Upper lobe of right lung (tissue), 1 donor: Measurements from ENCODE around the gene QSOX2. TPM values are rescaled to one million over a fixed set of nuclear protein-coding genes. Genes with fewer than 3 reads are reported as not detected.

ENCODE experiments used
- ATAC-seq: fragments of 200-7000 bp; cut with Tn5 transposase; one replicate; pipeline ENCODE4 v1.9.1; 2020; ENCODE audit warnings: mild to moderate bottlenecking, moderate library complexity
- DNase-seq: peaks from one replicate; pipeline ENCODE4 v3.0.0-alpha.2; 2020
- H3K27ac ChIP-seq: fragments of 200-600 bp; one replicate; pipeline ENCODE4 v1.8.0; 2022
- H3K27me3 ChIP-seq: fragments of 200-600 bp; one replicate; pipeline ENCODE4 v1.8.0; 2022; ENCODE audit warnings: mild to moderate bottlenecking
- H3K36me3 ChIP-seq: fragments of 200-600 bp; one replicate; pipeline ENCODE4 v1.8.0; 2022
- H3K4me1 ChIP-seq: fragments of 200-600 bp; one replicate; pipeline ENCODE4 v1.8.0; 2022
- H3K4me3 ChIP-seq: fragments of 200-600 bp; one replicate; pipeline ENCODE4 v1.8.0; 2022; ENCODE audit warnings: mild to moderate bottlenecking
- H3K9me3 ChIP-seq: fragments of 200-600 bp; one replicate; pipeline ENCODE4 v1.8.0; 2022
- intact Hi-C: fragments of 100-400 bp; cut with DNase I; formaldehyde crosslinking; loops from one replicate; pipeline ENCODE4 v1.11.0; 2022
- total RNA-seq: library from RNA; stranded (reverse); fragmentation: NEBNext Ultra II Directional; extraction: Animal tissue kit (Norgen Biotek cat#: 25700); gene quantifications from one replicate; pipeline ENCODE4 v1.2.1, GENCODE V29; 2021
- TF ChIP-seq, protein P1 (sequence below): fragments of 200-600 bp; IDR thresholded peaks from one replicate; pipeline ENCODE4 v1.8.0; 2022; ENCODE audit warnings: antibody characterized with exemption
- donor health status: DM: no; HTN: yes; CAD: no; lungs with severe emphysema.

QSOX2 gene
- total RNA-seq, 1 donor from 2014 or later: 13.1 TPM

DNA sequence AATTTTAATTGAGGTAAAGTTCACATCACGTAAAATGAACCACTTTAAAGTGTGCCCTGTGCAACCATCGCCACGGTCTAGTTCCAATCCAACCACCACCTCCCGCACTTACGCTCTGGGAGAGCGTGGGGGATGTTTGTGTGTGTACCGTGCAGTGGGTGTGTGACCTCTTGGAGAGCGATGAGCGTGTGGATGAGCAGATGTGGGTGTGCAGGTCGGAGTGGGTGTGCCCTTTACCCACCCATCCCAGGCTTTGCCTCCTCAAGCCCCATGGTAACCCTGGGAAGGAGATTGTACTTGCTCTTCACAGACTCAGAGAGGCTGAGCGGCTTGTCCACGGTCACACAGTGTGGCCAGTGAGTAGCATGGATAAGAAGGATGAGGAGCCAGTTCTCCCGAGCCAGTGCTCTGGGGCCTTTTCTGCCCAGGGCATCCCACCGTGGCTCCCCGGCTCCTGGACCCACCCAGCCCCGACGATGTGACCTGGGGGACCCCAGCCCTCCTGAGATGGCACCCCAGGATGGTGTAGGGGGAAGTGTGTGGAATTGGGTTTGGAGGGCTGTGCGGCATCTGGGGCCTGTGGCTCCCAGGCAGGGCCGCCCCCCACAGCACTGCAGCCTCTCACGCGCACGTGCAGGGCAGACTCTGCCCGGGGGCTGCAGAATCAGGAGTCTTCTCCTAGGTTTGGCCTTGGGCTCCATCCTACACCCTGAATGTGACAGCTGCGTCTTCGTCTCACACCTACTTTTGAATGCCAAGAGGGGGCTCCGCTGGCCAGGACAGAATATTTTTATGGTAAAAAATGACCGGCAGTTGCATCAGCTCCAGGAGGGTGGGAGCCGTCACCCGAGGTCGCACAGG lies 54.3 kb downstream of the QSOX2 start:
- ATAC-seq (no peak), DNase-seq (no peak)
- TF ChIP-seq, protein P1, sequence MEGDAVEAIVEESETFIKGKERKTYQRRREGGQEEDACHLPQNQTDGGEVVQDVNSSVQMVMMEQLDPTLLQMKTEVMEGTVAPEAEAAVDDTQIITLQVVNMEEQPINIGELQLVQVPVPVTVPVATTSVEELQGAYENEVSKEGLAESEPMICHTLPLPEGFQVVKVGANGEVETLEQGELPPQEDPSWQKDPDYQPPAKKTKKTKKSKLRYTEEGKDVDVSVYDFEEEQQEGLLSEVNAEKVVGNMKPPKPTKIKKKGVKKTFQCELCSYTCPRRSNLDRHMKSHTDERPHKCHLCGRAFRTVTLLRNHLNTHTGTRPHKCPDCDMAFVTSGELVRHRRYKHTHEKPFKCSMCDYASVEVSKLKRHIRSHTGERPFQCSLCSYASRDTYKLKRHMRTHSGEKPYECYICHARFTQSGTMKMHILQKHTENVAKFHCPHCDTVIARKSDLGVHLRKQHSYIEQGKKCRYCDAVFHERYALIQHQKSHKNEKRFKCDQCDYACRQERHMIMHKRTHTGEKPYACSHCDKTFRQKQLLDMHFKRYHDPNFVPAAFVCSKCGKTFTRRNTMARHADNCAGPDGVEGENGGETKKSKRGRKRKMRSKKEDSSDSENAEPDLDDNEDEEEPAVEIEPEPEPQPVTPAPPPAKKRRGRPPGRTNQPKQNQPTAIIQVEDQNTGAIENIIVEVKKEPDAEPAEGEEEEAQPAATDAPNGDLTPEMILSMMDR: no peak
- Histone ChIP-seq H3K4me1 (no peaks in the 10 kb centered on the region), H3K27me3 (peaks cover 86% of the 10 kb centered on the region), H3K9me3 (no peaks in the 10 kb centered on the region), H3K4me3 (no peak overlapping the region), H3K36me3 (no peaks in the 10 kb centered on the region), H3K27ac (no peak overlapping the region)
- intact Hi-C loops: no loop called here

DNA sequence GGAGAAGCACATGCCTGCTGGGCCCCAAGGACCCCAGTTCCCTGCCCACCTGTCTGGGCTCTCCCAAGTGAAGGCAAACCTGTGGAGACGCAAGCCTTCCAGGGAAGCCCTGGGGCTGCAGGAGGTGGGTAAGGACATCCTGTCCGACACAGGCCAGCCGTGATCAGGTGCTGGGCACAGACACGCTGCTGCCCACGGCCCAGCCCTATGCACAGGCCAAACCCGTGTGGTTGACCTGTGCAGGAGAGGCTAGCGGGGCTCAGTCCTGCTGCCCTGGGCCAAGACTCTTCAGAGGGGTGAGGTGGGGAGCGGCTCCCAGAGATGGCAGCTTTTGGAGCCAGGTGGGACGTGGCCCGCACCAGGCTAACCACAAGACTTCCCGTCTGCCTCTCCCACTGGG lies 55.0 kb downstream of the QSOX2 start:
- Histone ChIP-seq H3K27ac (no peak overlapping the region), H3K27me3 (peaks cover 84% of the 10 kb centered on the region), H3K4me3 (no peak overlapping the region), H3K9me3 (no peaks in the 10 kb centered on the region), H3K4me1 (no peaks in the 10 kb centered on the region), H3K36me3 (no peaks in the 10 kb centered on the region)
- no peak for DNase-seq
- ATAC-seq: no peak
- intact Hi-C loops: no loop called here
- TF ChIP-seq, protein P1: no peak

DNA sequence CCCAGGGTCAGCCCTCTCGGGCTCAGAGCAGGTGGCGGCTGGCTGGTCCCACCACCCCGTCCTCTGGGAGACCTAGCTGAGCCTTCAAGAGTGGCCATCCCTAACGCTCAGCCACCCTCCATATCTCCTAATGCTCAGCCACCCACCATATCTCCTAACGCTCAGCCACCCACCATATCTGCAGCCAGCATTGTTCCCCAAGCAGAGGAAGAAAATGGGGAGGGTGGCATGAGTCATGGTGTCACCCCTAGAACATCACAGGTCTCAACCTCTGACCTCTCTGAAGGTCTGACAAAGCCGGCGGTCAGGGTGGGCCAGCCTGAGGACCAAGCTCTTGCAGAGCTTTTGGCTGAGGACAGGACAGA lies 55.4 kb downstream of the QSOX2 start:
- intact Hi-C loops: no loop called here
- TF ChIP-seq, protein P1: no peak
- Histone ChIP-seq H3K4me3 (no peak overlapping the region), H3K36me3 (no peaks in the 10 kb centered on the region), H3K9me3 (no peaks in the 10 kb centered on the region), H3K4me1 (no peaks in the 10 kb centered on the region), H3K27ac (no peak overlapping the region), H3K27me3 (peaks cover 84% of the 10 kb centered on the region)
- no peak for ATAC-seq
- DNase-seq: no peak

DNA sequence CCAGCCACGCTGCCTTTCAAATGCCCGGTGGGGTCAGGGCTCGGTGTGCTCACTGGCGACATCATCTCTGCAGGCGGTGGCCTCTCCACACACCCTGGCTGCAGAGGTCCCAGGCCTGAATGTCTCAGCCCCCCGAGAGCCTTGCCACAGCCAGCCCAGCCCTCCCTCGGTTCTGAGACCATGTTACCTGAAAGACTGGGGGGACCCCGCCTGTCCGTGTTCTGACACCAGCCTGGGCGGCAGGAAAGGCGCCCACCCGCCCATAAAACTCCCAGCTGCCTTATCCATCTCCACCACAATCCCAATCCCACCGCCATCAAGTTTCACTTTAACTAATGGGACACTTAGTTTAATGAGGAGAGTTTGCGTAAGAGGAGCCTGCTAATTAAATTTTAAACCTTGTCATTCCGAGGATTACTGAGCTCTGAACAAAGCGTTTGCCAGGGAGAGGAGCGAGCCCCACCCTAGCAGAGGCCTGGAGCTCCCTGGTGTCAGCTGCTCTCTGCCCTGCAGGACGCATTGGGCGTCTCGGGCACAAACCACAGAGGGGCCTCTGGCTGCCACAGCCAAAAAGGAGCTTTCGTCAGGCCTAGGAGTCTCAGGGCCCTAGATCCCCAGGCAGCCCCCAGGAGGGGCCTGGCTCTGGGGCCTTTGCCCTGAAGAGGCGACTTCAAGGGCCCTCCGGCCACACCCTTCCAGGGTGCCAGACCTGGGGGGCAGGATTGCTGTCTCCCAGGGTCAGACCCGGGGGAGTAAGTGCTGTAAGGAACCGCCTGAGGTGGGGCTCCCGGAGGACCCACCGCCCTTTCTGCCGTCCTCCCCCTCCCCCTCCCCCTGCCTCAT lies 56.0 kb downstream of the QSOX2 start:
- H3K4me3 ChIP-seq: no peak overlapping the region
- no peaks in the 10 kb centered on the region for H3K36me3 ChIP-seq
- no peaks in the 10 kb centered on the region for H3K4me1 ChIP-seq
- H3K27me3 ChIP-seq: peaks cover 83% of the 10 kb centered on the region
- TF ChIP-seq, protein P1: no peak
- DNase-seq (no peak), ATAC-seq (no peak)
- no peak overlapping the region for H3K27ac ChIP-seq
- H3K9me3 ChIP-seq: no peaks in the 10 kb centered on the region
- intact Hi-C loops: no loop called here

DNA sequence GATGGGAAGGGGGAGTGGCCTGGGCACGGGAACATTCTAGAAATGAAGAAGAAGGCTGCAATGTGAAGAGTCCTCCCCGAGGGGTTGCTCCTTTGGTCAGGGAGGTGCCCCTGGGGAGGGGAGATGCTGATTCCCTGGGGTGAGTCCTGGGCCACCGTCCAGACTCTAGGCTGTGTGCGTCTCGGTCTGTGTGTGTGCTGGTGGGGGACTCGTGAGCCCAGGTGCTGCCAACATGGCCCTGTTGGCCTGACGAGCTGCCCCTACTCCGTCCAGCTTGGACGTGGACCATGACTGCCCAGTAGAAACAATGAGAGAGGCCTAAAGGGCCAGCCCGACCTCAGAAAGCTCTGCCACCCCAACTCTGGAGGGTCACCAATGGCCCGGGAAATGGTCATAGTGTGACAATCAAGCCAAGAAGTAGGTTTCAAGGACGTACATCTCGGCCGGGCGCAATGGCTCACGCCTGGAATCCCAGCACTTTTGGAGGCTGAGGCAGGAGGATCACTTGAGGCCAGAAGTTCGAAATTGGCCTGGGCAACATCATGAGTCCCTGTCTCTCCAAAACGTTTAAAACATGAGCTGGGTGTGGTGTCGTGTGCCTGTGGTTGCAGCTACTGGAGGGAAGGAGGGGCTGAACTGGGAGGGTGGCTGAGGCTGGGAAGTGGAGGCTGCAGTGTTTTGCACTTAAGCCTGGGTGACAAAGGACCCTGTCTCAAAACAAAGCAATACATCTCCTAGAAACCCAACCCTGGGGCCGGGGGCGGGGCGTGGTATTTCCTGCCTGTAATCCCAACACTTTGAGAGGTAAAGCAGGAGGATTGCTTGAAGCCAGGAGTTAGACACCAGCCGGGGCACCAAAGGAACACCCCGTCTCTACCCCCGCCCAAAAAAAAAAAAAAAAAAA lies 57.7 kb downstream of the QSOX2 start:
- Histone ChIP-seq H3K27me3 (peaks cover 81% of the 10 kb centered on the region), H3K4me3 (no peak overlapping the region), H3K9me3 (no peaks in the 10 kb centered on the region), H3K27ac (no peak overlapping the region), H3K36me3 (no peaks in the 10 kb centered on the region), H3K4me1 (no peaks in the 10 kb centered on the region)
- ATAC-seq (no peak), DNase-seq (no peak)
- TF ChIP-seq, protein P1: no peak
- intact Hi-C loops: no loop called here
